GM19025 (cell line): ENCODE data around the gene CCNG2.

Source experiments
- ATAC-seq: cut with Tn5 transposase; IDR thresholded peaks from one replicate; pipeline ENCODE4 v1.9.1; 2021; ENCODE audit warnings: mild to moderate bottlenecking, low read depth, moderate library complexity; ENCODE audit not compliant: unreplicated experiment

The CCNG2 gene

DNA sequence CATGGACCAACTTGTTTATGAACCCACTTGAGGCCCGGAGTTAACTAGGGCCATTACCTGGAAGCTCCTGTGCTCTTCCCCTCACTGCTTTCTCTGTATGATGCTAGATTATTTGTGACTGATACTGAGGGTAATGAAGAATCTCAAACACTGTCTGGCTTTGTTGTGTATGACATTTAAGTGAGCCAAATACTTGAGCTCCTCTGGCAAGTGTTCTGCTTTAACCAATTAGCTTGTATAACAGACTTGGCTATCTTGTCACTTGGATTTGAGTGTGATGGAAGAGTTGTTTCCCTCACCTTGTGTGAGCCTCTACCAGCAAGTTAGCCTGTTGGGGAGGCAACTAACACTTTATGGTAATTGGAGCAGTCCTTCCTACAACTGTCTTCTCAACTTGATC lies 42.7 kb downstream of the CCNG2 start:
- no peak for ATAC-seq

DNA sequence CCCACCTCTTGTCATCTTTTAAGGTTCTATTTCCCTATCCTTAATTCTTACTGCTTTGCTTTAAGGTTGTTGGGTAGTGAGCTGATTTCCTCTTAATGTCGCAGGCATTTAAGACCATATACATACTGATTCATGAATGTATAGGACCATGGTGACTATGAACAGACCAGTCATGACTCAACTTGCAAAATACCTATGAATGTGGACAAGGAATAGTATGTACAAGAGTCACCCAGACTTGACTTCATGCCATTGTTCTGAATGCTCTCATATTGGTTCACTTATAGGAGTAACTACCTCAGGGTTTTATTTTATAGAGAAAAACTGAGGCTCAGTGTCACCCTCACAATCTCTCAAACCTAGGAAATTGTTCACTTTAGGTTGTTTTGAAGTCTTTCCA lies 44.3 kb downstream of the CCNG2 start:
- no peak for ATAC-seq

DNA sequence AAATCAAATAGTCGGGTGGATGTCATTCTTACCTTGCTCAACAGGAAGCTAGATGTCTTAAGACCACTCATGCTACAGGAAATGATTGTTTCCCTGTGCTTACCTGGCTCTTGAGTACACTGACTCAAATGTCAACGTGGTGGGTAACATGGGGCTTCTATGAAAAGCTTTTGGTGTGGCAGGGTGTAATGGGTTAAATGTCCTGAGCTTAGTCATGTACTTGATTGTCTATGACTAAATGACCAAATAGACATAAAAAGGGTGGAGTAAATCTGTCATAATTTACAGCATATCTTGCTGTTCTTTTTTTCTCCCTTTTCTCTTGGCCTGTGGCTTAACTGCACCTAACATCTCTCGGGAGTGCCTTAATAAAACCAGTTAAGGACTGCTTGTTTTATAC lies 44.9 kb downstream of the CCNG2 start:
- ATAC-seq, result no peak

DNA sequence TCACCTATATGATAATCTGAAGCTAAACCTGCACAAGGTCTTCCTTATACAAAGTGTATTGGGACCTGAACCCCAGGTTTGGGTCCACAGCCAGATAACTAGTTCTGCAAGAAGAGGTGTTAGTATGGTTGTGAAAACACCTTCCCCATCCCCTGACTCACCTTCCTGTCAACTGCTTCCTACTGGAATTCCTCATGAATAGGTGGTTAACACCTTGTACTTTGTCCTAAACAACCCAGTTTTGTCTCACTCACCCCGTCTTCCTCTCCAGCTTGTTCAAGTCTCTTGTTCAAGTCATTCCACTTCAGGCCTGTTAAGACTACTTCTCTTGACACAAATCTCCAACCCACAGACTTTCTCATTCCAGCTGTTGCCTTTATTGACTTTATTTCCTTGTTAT lies 45.5 kb downstream of the CCNG2 start:
- ATAC-seq, result no peak

DNA sequence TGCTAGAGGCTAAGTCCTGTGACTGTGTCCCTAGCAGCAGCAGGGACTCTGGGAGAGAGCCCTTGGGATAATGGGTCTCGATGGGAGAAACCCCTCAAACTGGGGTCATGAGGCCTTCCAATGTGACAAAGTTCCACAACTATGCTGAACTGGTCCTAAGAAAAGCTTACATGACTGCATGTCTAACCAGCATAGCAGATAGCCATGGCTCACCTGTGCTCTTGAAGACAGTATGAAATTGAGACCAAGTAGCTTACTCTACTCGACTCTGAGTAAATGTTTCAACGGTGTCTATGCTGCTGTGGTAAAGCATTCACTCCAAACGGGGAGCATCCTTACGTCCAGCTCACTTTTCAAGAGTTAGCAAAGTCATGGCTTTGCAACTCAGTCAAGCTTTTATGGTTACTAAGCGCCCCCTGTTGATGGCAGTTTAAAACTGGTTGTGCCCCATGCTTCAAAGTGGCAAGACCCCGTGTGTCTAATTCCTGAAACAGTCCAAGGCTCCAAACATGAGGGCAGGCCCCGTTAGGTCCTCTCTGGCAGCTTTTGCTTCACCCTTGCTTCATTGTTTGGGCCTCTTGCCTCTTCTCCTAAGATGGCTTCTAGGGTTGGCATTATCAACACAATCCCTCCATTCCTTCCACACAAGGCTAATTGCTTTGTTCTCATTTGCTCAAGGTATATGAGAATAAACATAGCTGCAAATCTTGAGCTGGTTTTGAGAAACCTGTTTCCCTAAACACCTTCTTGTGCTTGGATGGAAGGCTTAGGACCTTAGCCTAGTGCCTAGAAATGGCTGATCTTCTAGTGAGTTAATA lies 46.6 kb downstream of the CCNG2 start:
- peak; percentile 57 for ATAC-seq

DNA sequence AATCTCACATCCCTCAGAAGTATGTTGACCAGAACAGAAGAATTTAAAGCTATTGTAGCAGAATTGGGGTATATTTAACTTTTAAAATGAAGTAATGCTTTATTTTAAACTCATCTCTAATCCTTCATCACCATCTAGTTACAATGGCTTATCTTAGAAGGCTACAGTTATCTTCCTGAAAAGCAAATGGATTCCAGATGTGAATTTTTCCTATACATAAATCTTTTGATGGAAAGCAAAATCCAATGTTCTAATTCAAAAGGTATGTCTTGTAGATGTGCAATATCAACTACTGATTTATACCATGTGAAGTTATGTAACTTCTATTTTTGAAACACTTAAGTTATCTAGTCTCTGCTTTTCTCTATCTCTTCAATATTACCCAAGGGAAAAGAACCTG lies 47.6 kb downstream of the CCNG2 start:
- ATAC-seq, result no peak

DNA sequence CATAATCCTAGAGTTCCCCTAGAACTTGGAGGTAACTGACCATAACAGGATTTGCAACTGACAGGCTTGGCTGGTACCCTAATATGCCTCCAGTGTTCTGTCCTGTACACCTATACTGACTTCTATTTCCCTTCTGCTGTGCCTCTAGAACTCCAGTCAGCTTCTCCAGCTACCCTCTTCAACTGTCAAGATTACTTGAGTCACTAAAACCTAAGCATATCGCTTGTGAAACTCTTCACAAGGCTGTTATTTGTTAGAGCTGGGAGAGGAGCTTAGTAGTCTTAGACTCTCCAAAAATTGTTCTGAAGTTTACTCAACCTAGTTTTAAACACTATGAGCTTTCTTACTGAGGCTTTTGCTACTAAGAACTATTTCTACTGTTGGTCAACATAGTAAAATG lies 52.0 kb downstream of the CCNG2 start:
- ATAC-seq, result no peak

DNA sequence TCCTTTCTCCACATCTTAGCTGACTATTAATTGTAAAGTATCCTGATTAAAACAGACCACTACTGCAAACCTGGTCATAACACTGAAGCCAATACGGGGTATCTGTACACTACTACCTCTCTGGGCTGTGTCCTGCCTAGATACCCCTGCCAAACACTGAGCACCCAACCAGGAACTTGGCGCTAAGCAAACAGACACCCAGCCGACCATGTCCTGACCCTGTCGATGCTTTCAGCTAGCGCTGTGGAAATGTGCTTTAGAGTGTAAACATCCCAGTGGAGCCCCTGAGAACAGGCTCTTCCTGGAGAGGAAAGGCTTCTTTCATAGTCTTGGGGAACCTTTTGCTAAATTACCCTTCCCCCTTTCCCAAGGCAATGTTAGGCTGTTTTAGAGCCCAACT lies 52.9 kb downstream of the CCNG2 start:
- no peak for ATAC-seq

DNA sequence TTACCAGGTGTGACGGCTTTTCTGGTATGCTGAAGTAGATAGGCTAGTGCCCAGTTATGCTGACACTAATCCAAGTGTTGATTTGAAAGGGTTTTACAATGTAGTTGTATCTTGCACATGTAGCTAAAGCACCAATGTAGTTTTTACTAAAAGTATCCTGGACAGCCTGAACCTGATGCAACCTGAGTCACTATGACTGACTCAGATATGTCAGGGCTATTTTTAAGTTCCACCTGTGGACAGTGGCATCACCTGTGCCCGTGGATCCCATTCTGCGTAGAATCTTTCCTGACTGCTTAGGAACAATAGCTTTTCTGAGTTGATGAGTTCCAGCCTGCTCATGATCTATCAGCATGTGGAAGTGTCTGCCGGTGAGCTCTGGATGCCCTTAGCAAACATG lies 58.1 kb downstream of the CCNG2 start:
- ATAC-seq, result no peak

DNA sequence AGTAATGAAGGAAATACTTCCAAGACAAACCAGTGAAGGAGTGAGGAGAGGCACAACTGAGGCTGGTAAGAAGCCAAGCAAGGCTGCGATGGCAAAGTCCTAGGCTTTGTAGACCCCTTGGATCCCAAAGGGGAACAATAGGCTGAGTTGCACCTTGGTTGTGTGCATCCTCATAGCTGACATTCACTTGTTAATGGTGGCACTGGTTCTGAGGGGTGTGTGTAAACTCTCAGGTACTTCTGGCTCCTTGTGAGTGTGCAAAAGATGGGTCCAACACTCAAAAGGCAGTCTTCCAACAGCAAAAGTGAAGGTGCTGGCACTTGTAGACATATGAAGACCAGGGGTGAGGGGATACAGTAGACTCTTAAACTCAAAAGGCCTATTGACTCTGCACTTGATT lies 60.5 kb downstream of the CCNG2 start:
- ATAC-seq, result no peak

DNA sequence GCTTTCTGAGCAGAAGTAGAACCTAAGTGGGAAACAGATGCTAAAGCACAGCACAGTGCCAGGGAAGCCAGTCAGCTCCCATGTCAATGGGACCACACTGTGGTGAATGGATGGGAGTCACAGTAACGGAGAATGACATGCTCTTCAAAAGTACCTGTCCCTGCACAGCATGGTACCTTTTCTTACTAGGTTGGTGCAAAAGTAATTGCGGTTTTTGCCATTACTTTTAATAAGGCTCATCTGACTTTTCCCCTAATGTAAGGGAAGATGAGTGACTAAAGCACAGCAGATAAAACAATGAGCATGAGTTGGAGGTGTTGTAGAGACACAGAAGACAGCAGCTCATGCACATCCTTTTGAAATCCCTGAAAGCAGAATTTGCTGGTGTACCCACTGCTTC lies 62.3 kb downstream of the CCNG2 start:
- ATAC-seq, result no peak
